CD4-positive, CD25-positive, alpha-beta regulatory T cell (primary cell): ENCODE data around the gene BIN1. TPM values are rescaled to one million over a fixed set of nuclear protein-coding genes. Genes with fewer than 3 reads are reported as not detected.
A peak's percentile ranks its signal among the peaks of the same experiment; 100 is the strongest.

Experiments used
- ATAC-seq, 2 donors: fragments of 150-1000 bp; cut with Tn5 transposase; one replicate each; pipeline ENCODE4 v1.10.0; 2021; ENCODE audit warnings: low read depth in 2 of 2, moderate number of reproducible peaks in 2 of 2, moderate library complexity in 1 of 2
- DNase-seq, 3 donors: peaks; one replicate each; pipeline versions ENCODE4 v3.0.0 to v3.0.0-alpha.2; 2012 to 2022; ENCODE audit warnings: mixed read lengths in 1 of 3
- H3K27ac ChIP-seq: one replicate; pipeline ENCODE4 v1.7.0; 2013; ENCODE audit warnings: mild to moderate bottlenecking, low read length; ENCODE audit not compliant: insufficient read depth, poor library complexity, severe bottlenecking
- H3K27me3 ChIP-seq: one replicate; pipeline ENCODE4 v1.7.0; 2013; ENCODE audit warnings: low read length; ENCODE audit not compliant: control insufficient read depth, insufficient read depth
- H3K36me3 ChIP-seq: one replicate; pipeline ENCODE4 v1.7.0; 2013; ENCODE audit warnings: mild to moderate bottlenecking, low read length, moderate library complexity; ENCODE audit not compliant: control insufficient read depth, insufficient read depth
- H3K4me1 ChIP-seq: 2 replicates; pipeline ENCODE4 v1.7.0; 2013; ENCODE audit warnings: mild to moderate bottlenecking, low read length; ENCODE audit not compliant: insufficient read depth, control insufficient read depth, poor library complexity, severe bottlenecking
- H3K4me3 ChIP-seq: one replicate; pipeline ENCODE4 v1.7.0; 2013; ENCODE audit warnings: low read depth, mild to moderate bottlenecking, low read length, moderate library complexity
- H3K9me3 ChIP-seq, 2 experiments: 1 replicate in 1 of 2; 2 replicates in 1 of 2; pipeline ENCODE4 v1.7.0; 2013; ENCODE audit warnings: low read length in 2 of 2, mild to moderate bottlenecking in 1 of 2, moderate library complexity in 1 of 2; ENCODE audit not compliant: control insufficient read depth in 2 of 2
- H3K27ac Mint-ChIP-seq, 3 donors: one replicate each; pipeline ENCODE4 v1.8.0; 2020 to 2022; ENCODE audit warnings: mild to moderate bottlenecking in 3 of 3, mixed read lengths in 3 of 3, moderate library complexity in 2 of 3
- H3K27me3 Mint-ChIP-seq: one replicate; pipeline ENCODE4 v1.8.0; 2022; ENCODE audit warnings: mild to moderate bottlenecking, mixed read lengths
- H3K36me3 Mint-ChIP-seq: one replicate; pipeline ENCODE4 v1.8.0; 2020; ENCODE audit warnings: mixed read lengths
- H3K4me1 Mint-ChIP-seq, 4 donors: one replicate each; pipeline ENCODE4 v1.8.0; 2020 to 2022; ENCODE audit warnings: mixed read lengths in 4 of 4, mild to moderate bottlenecking in 1 of 4
- H3K4me3 Mint-ChIP-seq, 4 donors: one replicate each; pipeline ENCODE4 v1.8.0; 2020 to 2022; ENCODE audit warnings: mild to moderate bottlenecking in 4 of 4, mixed read lengths in 4 of 4, moderate library complexity in 3 of 4
- H3K9me3 Mint-ChIP-seq, 7 donors: one replicate each; pipeline ENCODE4 v1.8.0; 2020 to 2022; ENCODE audit warnings: mixed read lengths in 7 of 7, mild to moderate bottlenecking in 3 of 7, moderate library complexity in 2 of 7
- polyA plus RNA-seq, 4 donors: library from polyadenylated mRNA; unstranded; fragments of 300-500 nt; fragmentation: Illumina TruSeq; gene quantifications; one replicate each; pipeline ENCODE4 v1.2.3, GENCODE V29; 2021
- total RNA-seq: library from RNA; stranded (reverse); gene quantifications from one replicate; pipeline ENCODE4 v1.2.3, GENCODE V29; 2022

The BIN1 gene
- total and polyA plus RNA-seq, 5 donors from 2014 or later: 131 to 228 (median 164) TPM

DNA sequence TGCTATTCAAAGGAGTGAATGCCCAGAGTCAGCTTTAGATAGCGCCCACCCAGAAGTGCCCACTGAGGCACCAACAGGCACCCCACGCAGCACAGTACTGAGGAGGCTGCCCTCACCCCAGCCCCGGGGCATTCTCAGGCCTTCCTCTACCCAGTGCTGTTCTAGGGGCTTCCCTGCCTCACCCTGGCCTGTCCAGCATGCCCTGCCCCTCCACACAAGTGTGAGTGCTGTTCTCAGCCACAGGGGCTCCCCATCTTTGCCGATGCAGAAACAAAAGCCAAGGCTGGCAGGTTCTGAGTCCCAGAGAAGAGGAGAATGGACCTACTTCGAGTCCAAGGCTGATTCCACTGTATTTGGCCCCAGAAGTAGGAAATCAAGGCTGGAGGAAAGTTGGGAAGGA is 15.8 kb downstream of the BIN1 start:
- H3K36me3 ChIP-seq: no peaks in the 10 kb centered on the region
- Mint-ChIP-seq H3K4me3 (peak overlapping the region in 1 of 4 donors; percentile 23), H3K27me3 (no peaks in the 10 kb centered on the region), H3K36me3 (no peaks in the 10 kb centered on the region), H3K9me3 (no peaks in the 10 kb centered on the region), H3K4me1 (peaks cover 0 to under 1% (median 0%) of the 10 kb centered on the region in 4 donors), H3K27ac (no peak overlapping the region)
- no peaks in the 10 kb centered on the region for H3K4me1 ChIP-seq
- no peak overlapping the region for H3K27ac ChIP-seq
- no peaks in the 10 kb centered on the region for H3K27me3 ChIP-seq
- no peak overlapping the region for H3K4me3 ChIP-seq
- ATAC-seq (no peak), DNase-seq (no peak)
- no peaks in the 10 kb centered on the region for H3K9me3 ChIP-seq

DNA sequence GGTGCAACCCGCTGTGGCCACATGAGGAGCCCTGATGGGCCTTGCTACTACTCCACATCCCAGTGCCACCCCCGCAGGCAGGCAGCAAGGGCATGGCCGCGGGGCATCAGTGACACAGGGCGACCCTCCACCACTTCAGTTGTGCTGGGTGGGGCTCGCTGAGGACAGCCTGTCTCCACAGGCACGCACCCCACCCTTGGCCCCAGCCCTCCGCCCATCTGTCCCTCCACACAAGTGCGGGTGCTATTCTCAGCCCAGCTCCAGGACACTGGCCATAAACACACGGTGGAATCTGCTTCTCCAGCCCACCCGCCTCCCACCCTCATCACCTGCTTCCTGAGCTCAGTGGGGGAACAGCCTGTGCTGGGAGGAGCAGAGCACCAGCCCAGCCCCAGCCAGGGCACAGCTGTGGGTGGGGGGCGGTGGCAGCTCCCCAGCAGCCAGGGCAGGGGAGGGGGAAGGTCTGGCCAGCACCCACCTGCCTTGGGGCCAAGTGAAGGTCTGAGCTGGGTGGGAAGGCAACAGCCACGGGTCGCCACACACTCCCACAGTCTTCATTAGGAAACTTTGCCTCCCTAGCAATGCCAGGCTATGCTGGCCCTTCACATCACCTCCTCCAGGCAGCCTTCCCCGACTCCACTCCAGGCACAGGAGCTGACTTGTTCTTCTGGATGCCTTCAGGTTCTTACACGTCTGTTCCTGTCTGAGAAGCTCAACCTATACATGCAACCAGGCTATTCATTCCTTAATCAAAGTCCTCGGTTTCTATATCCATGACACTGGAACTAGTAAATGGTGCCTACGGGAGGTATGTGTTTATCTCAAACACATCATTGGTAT is 16.5 kb downstream of the BIN1 start:
- H3K36me3 ChIP-seq: no peaks in the 10 kb centered on the region
- Mint-ChIP-seq H3K27me3 (no peaks in the 10 kb centered on the region), H3K9me3 (no peaks in the 10 kb centered on the region), H3K27ac (no peak overlapping the region), H3K4me3 (peak overlapping the region in 1 of 4 donors; percentile 23), H3K36me3 (no peaks in the 10 kb centered on the region), H3K4me1 (peaks cover 0 to 3% (median 1%) of the 10 kb centered on the region in 4 donors)
- DNase-seq (no peak), ATAC-seq (no peak)
- H3K9me3 ChIP-seq: no peaks in the 10 kb centered on the region
- no peak overlapping the region for H3K27ac ChIP-seq
- peaks cover 4% of the 10 kb centered on the region for H3K4me1 ChIP-seq
- H3K4me3 ChIP-seq: no peak overlapping the region
- H3K27me3 ChIP-seq: no peaks in the 10 kb centered on the region

DNA sequence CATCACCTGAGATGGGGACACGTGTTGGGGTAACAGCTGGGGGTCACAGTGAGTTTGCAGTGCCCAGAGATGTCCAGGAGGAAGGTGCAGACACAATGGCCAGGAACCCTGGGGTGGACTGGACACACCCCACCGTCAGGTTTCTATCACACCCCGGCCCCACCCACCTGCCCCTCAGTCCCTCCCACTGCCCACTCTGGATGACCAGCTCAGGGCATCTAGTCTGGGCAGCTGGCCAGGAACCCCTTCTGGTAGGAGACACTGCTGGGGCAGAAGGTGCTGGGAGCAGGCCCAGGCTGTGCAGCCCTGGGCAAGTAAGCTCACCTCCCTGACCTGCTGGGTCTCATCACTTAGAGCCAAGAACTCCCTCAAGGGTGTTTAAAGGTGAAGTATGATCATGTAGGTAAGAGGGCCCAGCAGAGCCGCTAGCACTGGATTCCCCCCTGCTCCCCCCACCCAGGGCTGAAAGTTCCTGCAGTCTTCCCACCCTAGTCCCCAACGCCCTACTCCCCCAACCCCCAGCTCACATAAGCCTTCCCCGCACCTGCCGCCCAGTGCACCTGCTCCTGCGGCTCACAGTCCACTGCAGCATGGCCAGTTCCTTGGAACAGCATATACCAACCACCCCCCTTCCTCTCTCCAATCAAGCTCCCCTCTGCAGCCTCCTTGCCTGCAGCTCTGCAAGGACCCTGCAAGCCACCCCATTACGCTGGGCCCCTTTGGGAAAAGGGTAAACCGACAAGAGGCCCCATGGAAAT is 17.3 kb downstream of the BIN1 start:
- H3K36me3 Mint-ChIP-seq: no peaks in the 10 kb centered on the region
- no peak overlapping the region for H3K27ac ChIP-seq
- peaks cover 0 to 8% (median 3%) of the 10 kb centered on the region in 4 donors for H3K4me1 Mint-ChIP-seq

DNA sequence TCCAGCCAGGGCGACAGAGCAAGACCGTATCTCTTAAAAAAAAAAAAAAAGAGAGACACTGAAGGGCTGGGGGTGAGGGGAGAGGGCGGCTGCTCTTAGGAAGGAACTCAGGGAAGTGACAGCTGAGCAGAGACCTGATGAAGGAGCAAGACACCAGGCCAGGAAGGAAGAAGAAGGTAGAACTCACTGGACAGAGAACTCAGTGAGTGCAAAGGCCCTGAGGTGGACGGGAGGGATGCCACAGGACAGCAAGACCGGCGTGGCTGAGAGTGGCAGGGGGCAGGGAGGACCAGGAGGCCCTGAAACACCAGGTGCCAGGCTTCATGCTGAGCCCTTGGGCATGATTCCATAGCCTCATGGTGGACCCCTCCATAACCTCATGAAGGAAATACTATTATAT is 18.2 kb downstream of the BIN1 start:
- no peaks in the 10 kb centered on the region for H3K36me3 Mint-ChIP-seq
- H3K4me3 ChIP-seq: no peak overlapping the region
- no peaks in the 10 kb centered on the region for H3K9me3 ChIP-seq
- ATAC-seq: no peak
- no peaks in the 10 kb centered on the region for H3K9me3 Mint-ChIP-seq
- H3K4me1 Mint-ChIP-seq: peaks cover 4 to 18% (median 7%) of the 10 kb centered on the region in 4 donors
- no peaks in the 10 kb centered on the region for H3K27me3 ChIP-seq
- H3K27ac Mint-ChIP-seq: no peak overlapping the region
- no peak for DNase-seq
- no peaks in the 10 kb centered on the region for H3K36me3 ChIP-seq
- H3K4me1 ChIP-seq: peaks cover 22% of the 10 kb centered on the region
- H3K27ac ChIP-seq: no peak overlapping the region
- no peak overlapping the region for H3K4me3 Mint-ChIP-seq
- H3K27me3 Mint-ChIP-seq: no peaks in the 10 kb centered on the region

More for the DNA sequence above, 17.3 kb downstream of the BIN1 start:
- Mint-ChIP-seq H3K4me3 (no peak overlapping the region), H3K27ac (no peak overlapping the region), H3K27me3 (no peaks in the 10 kb centered on the region), H3K9me3 (no peaks in the 10 kb centered on the region)
- ATAC-seq: no peak
- Histone ChIP-seq H3K9me3 (no peaks in the 10 kb centered on the region), H3K4me3 (no peak overlapping the region), H3K4me1 (peaks cover 13% of the 10 kb centered on the region), H3K36me3 (no peaks in the 10 kb centered on the region), H3K27me3 (no peaks in the 10 kb centered on the region)
- DNase-seq: no peak

GRCh38 chr2:127087791-127088495 is 19.0 kb downstream of the BIN1 start:
- Mint-ChIP-seq H3K4me1 (peaks cover 4 to 25% (median 9%) of the 10 kb centered on the region in 4 donors), H3K27ac (no peak overlapping the region), H3K9me3 (no peaks in the 10 kb centered on the region), H3K36me3 (no peaks in the 10 kb centered on the region), H3K4me3 (no peak overlapping the region), H3K27me3 (no peaks in the 10 kb centered on the region)
- no peak overlapping the region for H3K4me3 ChIP-seq
- no peaks in the 10 kb centered on the region for H3K27me3 ChIP-seq
- no peaks in the 10 kb centered on the region for H3K36me3 ChIP-seq
- H3K9me3 ChIP-seq: no peaks in the 10 kb centered on the region
- DNase-seq: no peak
- H3K4me1 ChIP-seq: peaks cover 22% of the 10 kb centered on the region
- ATAC-seq: no peak
- H3K27ac ChIP-seq: no peak overlapping the region

DNA sequence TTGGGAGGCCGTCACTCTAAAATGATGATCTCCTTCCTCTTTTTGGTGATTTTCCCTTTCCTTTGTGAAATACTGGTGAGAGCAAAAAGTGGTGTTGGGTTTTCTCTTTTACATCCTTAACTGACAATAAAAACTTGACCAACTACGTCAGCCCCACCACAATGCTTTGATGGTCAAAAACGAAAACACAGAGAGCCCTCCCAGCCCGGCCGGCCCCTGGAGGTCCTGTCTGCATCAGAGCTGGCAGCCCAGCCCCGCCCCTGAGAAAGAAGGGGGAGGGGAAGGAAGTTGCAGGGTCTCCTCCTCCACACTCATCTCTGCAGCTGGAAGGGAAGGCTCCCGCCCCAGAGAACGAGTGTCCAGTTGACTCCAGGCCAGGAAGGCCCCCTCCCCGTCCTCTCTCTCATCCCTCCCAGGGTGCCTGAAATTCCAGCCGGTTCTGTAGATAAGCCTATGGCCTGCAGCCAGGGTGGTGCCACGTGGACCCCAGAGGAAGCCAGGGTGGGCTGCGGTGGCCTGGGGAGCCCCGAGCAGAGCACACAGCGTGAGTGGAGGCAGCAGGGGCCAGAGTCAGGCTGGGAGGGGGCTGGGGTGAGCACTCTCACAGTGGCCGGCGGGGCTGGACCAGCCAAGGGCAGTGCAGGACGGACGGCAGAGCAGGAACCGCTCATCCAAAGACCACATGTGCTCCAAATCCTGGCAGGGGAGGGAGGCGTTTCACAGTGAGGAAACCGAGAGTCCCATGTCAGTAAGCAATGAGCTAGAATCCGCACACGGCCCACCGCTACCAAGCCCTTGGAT is 19.8 kb downstream of the BIN1 start:
- H3K9me3 Mint-ChIP-seq: no peaks in the 10 kb centered on the region
- no peaks in the 10 kb centered on the region for H3K27me3 ChIP-seq
- H3K4me3 ChIP-seq: no peak overlapping the region
- no peaks in the 10 kb centered on the region for H3K9me3 ChIP-seq
- no peak overlapping the region for H3K4me3 Mint-ChIP-seq
- ATAC-seq (no peak), DNase-seq (no peak)
- no peaks in the 10 kb centered on the region for H3K27me3 Mint-ChIP-seq
- no peak overlapping the region for H3K27ac ChIP-seq
- peaks cover 4 to 33% (median 12%) of the 10 kb centered on the region in 4 donors for H3K4me1 Mint-ChIP-seq
- peak overlapping the region in 1 of 3 donors; percentile 20 for H3K27ac Mint-ChIP-seq
- peaks cover 29% of the 10 kb centered on the region for H3K4me1 ChIP-seq
- H3K36me3 Mint-ChIP-seq: no peaks in the 10 kb centered on the region
- H3K36me3 ChIP-seq: no peaks in the 10 kb centered on the region

GRCh38 chr2:127085317-127085681 is 21.7 kb downstream of the BIN1 start:
- no peaks in the 10 kb centered on the region for H3K9me3 Mint-ChIP-seq
- H3K36me3 Mint-ChIP-seq: no peaks in the 10 kb centered on the region
- no peaks in the 10 kb centered on the region for H3K27me3 Mint-ChIP-seq
- H3K27ac Mint-ChIP-seq: peak overlapping the region; percentile 88 to 96 (median 95)
- Histone ChIP-seq H3K4me3 (no peak overlapping the region), H3K27me3 (no peaks in the 10 kb centered on the region), H3K4me1 (peaks cover 47% of the 10 kb centered on the region), H3K27ac (peak overlapping the region; percentile 51), H3K9me3 (no peaks in the 10 kb centered on the region), H3K36me3 (no peaks in the 10 kb centered on the region)
- DNase-seq (peak in 1 of 3 donors; percentile 26), ATAC-seq (no peak)
- H3K4me3 Mint-ChIP-seq: no peak overlapping the region
- peaks cover 4 to 46% (median 17%) of the 10 kb centered on the region in 4 donors for H3K4me1 Mint-ChIP-seq
